HG03558 (cell line): ENCODE results near the gene CLIC3.
"Not testable (repeated sequence)": the region's sequence is repeated elsewhere in the genome, so short reads cannot be mapped to it uniquely, and the experiment has no call there.

Experiments used
- ATAC-seq: cut with Tn5 transposase; IDR thresholded peaks from one replicate; pipeline ENCODE4 v1.9.1; 2021; ENCODE audit warnings: moderate number of reproducible peaks; ENCODE audit not compliant: unreplicated experiment; ENCODE audit errors: extremely low read depth

CLIC3 gene, protein sequence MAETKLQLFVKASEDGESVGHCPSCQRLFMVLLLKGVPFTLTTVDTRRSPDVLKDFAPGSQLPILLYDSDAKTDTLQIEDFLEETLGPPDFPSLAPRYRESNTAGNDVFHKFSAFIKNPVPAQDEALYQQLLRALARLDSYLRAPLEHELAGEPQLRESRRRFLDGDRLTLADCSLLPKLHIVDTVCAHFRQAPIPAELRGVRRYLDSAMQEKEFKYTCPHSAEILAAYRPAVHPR

DNA sequence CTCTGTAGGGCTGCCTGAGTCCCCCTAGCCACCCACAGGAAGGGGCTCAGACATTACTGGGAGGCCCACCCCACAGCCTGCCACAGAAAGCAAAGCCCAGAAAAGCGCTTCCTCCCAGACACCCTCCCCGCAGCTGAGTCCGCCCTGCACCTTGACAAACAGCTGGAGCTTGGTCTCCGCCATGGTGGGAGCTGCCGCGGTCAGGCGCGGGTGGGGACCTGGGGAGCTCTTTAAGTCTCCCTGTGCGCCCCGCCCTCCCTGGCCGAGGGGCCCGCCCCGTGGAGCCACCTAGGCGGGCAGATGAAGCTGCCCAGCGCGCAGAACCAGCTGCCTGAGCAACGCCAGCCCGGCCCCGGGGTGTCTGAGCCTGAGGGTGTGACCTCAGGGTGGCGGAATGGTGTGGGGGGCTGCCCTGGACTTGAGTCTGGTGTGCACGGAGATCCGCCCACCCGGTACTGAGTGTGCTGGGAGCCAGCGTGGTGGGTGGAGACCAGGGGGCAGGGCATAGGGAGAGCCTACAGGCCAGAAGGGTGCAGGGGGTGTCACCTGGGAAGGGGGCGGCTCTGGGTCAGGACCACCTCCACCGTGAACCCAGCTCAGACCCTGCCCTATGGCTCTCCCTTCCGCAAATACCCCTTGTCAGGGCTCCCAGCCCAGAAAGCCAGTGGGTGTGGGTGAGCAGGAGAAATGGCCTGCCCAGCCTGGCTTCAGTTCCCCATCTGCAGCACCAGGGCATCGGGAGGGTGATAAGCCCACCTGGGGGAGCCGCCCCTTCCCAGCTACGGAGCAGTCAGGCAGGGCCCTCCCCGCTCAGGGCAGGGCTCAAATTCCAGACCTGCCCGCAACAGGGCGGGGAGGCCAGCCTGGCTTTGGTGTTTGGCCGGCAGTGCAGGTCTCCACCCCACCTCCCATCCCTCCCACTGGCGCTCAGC is at the start of gene CLIC3:
Gene CLIC3 (minus strand): TSS at position 208 of the 932 bp plus-strand sequence. CDS start 25 bp downstream, at position 183.
- no peak for ATAC-seq

DNA sequence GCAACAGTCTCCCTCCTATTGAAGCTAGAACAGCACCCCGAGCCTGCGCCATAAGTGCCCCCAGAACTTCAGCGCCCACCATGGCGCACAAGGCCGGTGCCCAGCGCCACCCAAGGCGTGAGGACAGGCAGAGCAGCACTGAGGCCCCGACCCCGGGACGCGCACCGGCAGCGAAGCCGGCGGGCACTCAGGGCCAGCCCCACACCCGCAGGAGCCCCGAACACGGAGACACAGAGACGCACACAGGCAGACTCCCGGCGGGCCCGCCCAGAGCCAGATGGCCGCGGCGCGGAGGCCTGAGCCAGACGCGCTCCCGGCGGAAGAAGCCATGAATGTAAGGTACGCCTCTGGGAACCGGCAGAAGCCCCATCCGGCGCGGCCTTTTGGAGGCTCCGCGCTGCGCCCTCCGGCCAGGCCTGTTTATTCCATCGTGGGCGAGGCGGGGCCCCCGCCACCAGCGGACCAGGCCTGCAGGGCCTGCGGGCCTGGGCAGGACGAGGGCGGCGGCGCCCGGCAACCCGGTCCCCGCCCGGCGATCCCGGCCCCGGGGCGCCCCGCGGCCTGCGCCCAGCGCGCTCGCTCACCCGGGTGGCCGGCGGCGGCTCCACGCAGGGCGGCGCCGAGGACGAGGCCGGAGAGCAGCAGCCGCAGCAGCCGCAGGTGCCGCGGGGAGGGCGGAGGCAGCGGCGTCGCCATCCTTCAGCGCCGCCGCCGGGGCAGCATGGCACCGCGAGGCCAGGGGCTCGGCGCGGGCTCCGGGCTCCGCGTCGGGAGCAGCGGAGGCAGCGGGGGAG is 49.1 kb upstream of the CLIC3 start:
- no peak for ATAC-seq

- no peak for ATAC-seq
These were observed 48.3 kb upstream of the CLIC3 start for GRCh38 chr9:137044502-137045177.

DNA sequence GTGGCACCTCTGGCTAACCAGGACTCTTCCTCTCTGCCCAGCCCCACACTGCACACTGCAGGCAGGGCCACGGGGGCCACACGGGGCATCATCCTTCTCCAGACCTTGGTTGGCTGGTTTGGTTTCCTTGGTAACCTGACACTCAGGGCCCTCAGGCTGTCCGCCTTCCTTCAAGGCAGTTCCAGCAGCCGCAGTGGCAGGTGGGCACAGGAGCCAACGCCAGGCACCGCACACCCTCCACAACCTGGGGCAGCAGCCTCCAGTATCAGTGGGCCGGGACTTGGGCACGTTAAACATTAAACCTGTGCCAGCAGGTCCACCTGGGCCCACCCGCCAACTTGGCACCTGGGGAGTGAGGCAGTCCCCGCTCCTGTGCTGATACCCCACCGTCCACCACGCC is 47.7 kb upstream of the CLIC3 start:
- no peak for ATAC-seq

DNA sequence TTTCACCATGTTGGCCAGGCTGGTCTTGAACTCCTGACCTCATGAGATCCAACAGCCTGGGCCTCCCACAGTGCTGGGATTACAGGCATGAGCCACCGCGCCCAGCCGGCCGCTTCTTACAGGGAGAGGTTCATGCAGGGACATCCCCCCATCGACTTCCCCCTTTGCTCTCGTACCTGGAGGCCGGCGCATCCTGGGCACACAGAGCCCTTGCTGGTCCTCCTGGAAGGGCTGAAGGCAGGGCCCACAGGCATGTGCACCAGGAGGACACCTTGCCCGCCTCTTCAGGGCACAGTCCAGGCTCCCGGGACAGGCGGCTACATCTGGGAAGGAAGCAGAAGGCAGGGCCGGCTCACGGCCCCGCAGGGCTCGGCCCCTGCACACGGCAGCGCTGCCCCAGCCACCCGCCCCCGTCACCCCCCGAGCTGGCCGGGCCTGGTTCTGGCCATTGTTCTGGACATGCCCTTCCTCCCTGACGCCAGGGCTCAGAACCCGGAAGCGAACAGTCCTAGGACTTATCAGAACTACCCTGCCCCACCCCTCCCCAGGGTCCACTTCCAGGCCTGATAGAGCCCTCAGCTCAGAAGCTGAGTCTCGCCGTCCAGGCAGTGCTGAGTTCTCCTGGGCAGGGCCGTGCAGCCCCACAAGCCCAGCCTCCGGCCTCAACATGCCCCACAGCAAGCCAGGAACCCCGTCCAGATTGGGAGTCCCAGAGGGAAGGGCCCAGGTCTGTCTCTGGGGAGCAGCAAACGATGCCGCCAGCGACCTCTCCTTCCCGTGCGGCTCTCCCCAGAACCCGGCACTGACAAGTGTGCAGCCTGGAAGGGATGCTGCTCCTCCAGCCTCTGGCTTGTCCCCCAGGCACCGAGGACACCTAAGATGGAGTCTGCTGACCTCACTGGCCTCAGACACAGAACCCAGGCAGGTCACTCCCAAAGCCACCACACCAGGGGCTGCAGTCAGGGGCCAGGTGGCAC is 46.7 kb upstream of the CLIC3 start:
- no peak for ATAC-seq

- ATAC-seq, result no peak
These were observed 44.8 kb upstream of the CLIC3 start for GRCh38 chr9:137041124-137041523.

DNA sequence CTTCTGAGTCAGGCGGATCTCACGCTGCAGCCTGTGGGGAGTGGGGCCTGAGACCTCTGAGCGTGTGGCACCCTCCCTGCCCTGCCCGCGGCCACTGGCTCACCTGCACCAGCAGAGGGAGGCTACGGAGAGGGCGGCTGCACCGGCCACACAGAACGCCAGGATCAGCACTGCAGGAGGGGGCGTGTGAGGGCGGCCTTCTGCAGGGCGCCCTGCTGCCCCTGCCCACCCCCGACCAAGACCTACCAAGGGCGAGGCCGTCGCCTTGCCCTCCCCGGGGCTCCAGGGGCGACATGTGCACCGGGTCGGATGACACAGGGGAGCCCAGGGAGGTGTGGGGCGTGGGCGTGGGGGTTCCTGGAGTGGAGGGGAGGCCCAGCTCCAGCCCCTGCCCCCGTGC is 44.2 kb upstream of the CLIC3 start:
- no peak for ATAC-seq

GRCh38 chr9:137039611-137040366 is 43.4 kb upstream of the CLIC3 start:
- no peak for ATAC-seq

DNA sequence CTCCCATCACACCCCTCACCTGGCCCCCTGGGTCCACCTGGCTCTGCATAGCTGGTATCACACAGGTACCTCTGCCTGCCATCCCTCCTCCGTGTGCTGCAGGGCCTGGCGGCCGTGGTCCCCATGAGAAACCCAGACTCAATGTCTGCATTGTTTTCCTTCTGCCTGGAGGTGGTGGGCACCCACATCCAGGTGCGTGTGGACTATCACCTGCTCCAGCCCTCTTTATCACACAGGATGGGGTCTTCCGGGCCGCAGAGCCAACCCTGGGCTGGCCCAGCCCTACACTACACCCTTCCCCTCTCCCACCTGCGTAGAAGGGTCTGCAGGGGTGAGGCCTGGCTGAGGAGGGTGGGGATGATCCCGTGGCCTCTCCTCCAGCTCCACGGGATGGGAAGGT is 42.5 kb upstream of the CLIC3 start:
- no peak for ATAC-seq

GRCh38 chr9:137037483-137037882 is 41.1 kb upstream of the CLIC3 start:
- no peak for ATAC-seq

DNA sequence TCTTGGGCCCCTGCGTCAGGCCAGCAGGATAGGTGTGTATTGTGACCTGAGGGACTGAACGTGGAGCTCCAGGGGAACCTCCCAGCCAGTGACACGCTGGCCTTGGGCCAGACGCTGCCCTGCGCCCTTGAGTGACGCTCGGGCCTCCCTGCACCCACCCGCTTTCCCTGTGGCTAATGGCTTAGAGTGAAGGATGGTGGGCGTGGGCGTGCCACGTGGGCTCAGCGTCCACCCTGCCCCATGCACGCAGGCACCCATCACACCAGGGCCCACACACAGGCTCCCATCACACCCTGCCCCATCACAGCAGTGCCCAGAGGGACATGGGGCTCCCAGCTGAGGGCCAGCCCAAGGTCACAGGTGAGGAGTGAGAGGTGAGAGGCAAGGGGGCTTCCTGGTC is 40.7 kb upstream of the CLIC3 start:
- no peak for ATAC-seq

DNA sequence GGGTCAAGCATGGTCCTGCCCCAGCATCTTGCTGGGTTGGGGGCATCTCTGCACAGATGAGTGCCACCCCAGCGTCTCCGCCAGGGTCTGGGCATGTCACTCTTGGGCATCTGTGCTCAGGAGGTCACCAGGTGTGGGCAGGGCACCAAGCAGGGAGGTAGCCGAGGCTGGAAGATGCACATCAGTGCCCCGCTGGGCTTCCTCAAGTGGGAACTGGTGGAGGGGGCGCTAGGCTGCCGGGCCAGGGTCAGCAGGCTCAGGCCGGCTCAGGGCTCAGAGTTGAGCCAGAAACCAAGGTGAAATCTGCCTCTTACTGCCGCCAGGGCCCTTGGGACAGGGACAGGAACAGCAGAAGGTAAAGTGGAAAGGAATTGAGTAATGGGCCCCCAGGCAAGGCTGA is 39.6 kb upstream of the CLIC3 start:
- no peak for ATAC-seq

DNA sequence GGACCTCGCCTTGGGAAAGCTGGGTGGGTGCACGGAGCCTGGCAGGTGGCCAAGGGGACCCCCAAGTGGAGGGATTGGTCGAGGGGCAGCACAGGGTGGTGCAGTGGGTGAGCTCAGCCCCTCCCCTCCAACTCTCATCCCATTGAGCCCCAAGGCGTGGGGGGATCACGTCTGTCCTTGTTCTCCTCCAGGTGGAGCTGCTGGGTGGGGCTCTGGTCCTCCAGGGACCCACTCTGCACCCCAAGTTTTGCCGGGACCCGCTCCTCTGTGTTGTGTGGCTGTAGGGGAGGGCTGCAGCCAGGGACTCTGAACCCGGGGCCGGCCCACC is 39.1 kb upstream of the CLIC3 start:
- ATAC-seq, result no peak

- ATAC-seq, result no peak
These were observed 38.5 kb upstream of the CLIC3 start for GRCh38 chr9:137034709-137035506.

DNA sequence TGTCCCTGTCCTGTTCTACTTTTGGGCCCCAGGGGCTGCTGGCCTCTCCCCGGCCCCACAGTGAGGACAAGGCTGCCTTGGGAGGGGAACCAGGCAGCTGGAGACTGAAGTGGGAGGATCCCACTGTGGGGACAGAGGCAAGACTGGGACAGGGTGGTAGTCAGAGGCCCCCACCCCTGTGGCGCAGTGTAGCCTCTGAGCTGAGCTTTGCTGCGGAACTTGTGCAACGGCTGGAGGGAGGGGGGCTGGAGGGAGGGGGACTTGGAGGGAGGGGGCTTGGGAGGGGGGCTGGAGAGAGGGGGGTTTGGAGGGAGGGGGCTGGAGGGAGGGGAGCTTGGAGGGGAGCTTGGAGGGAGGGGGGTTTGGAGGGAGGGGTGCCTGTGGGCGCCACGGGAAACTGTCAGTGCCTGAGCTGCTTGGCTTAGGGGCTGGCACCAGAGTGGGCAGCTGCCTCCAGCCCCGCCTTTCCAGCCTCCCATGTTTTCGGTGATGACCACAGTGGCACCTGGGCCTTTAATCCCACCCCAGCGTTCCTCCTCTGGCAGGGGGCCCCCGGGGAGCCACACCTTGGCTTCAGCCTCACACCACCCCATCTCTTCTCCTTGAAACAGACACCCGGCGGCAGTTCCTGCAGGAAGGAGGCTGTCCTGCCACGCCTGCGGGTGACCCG is 37.8 kb upstream of the CLIC3 start:
- no peak for ATAC-seq

GRCh38 chr9:137033481-137033880 is 37.1 kb upstream of the CLIC3 start:
- ATAC-seq, result not testable (repeated sequence)

DNA sequence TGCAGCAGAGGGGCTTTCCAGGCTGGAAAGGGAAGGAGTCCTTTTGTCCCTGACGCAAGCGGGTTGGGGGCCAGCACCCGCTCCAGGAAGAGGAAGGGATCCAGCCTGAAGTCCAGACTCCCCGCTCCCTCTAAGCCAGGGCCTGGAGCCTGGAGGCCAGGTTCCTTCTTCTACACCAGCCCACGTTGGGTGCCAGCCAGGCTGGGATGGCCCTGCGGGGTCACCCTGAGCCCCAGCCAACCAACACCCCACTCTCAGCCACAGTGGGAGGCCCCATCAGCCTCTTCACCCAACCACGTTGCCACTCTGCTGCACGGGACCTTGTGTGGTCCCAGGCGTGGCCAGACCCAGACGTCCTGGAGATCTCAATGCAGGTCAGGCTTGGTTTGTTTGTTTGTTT is 36.5 kb upstream of the CLIC3 start:
- no peak for ATAC-seq
